GF-D8 (cell line): ENCODE data around the gene STIL.
"Not testable (repeated sequence)": the region's sequence is repeated elsewhere in the genome, so short reads cannot be mapped to it uniquely, and the experiment has no call there.

Experiments used
- DNase-seq: peaks from one replicate; lab custom pipeline; 2025; lab: John Stamatoyannopoulos, UW

Gene STIL

DNA sequence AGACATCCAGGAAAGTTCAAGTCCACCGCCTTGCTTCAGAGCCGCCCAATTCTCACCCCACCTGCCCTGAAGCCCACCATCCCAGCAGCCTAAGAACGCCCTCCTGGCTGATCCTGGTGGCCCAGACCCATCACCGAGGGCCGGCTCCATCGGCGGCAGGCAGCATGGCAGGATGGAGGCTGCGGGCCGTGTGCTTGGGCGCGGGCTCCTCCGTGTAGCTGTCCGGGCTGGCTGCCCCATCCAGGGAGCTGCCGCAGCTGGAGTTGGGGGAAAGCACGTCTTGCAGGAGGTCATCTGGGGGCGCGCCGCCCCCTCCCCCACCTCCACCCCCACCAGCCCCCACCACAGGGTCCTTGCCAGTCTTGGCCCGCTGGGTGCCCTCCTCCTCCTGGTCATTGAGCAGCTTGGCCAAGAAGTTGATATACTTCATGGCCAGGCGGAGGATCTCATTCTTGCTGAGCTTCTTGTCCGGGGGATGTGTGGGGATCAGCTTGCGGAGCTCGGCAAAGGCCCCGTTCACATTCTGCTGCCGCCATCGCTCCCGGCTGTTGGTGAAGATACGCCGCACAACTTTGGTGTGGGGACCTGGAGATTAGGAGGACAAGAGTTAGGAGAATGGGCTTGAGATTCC, 94.2 kb downstream of the STIL start:
- DNase-seq: no peak

GRCh38 chr1:47219001-47219400, 94.9 kb downstream of the STIL start:
- no peak for DNase-seq

GRCh38 chr1:47216278-47217059, 97.5 kb downstream of the STIL start:
- no peak for DNase-seq

DNA sequence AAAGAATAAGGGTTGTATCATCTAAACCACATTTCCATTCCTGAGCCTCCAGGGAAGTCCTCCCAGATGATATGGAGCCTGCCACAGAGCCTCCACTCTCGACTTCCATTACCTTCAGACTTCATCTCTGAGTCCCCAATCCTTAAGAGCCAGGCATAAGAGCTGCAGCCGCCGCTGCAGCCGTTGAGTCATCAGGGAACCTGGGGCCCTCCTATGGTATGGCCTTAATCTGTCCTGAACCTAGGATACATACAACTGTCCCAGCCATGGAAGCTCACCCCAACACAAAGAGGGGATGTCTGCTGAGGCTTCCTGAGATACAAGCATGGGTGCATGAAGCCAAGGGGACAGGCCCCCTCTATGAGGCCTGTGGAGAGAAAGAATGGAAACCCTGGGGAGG, 98.2 kb downstream of the STIL start:
- no peak for DNase-seq

- DNase-seq: no peak
Measured at GRCh38 chr1:47214549-47214948, 99.4 kb downstream of the STIL start.

DNA sequence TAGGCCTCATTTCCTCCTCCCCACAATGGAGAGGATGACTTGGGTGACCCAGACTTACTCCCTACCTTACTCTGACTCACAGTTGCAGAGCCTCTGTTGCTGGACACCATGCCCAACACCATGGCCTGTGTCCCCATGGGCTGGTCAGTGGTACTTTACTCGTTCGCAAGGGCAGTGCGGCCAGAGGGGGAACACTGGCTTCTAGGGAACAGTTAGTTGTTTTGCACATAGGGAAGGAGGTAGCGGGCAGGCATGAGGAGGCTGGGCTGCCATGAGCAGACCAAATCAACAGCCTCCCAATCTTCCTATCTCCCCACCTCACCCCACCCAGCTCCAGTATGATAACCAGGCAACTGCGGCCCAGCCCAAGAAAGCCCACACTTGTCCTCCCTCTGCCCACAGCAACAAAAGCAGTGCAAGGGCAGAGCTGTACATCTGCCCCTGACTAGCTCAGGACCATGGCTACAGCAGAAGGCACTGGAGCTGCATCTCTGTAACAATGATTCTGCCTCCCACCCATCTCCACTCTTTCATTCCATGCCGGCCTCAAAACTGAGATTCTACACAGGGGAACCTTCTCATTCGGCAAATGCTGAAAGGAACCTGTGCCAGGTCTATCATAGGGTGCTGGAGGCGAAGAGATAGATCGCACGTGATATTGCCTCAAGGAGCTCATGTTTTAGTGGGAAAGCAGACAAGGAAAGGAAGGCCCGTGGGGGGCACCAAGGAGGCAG, 100.5 kb downstream of the STIL start:
- DNase-seq: no peak

DNA sequence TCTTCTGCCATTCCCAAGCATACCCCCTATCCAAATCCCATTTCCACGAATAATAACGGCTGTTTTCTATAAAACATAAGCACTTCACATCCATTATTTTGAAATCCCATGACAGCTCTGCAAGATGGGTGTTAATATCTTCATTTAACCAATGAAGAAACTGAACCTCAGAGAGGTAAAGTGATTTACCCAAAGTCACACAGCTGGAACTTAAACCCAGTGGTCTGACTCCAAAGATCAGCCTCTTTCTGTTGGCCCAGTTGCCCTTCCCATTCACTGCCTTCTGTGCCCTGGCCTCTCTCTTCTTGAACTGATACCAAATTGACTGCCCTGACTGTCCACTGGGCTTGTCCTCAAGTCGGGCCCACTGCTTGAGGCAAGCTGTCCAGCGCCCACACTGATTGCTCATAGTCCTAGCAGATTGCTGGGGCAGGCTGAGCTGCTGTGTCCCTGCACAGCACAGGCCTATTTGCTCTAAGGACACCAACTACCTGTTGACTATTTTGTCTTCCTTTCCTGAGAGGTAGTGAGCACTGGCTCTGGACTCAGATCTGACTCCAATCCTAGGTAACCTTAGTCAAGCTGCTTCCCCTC, 101.2 kb downstream of the STIL start:
- no peak for DNase-seq

DNA sequence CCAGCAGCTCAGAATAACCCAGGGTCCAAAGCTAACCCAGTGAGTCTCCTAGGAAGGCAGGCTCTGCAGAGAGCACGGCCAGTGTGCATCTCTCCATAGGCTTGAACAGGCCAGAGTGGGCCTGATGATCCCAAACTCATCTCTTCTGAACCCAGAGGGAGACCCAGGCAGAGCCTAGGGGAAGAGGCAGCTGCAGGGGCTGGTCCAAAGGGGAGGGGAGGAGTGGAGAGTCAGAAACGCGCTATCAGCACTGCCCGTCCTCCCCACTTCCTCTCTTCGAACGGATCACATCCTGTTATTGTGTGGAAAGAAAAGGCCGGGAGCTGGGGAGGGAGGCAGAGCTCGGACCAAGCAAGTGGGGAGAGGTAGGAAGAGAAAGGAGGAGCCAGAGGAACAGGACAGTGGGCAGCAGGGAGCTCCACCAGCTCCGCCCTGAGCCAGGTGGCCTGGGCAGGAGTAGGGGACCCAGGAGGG, 102.1 kb downstream of the STIL start:
- DNase-seq: peak; percentile 26

DNA sequence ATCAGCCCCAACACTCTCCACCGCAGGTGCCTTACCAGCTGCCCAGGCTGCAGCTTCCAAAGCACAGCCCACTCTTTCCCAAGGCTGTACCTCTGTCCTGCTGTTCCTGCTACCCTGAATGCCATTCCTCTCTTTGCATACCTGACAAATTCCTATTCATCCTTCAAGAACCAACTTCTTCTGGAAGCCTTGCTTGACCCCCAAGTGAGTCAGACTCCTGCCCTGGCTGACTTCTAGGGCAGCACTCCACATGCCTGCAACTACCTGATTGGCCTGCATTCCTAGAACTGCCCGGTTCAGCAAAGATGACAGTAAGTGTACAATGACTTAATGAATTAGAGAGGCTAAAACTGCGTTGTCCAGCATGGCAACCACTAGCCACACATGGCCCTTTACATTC, 103.3 kb downstream of the STIL start:
- DNase-seq: no peak

DNA sequence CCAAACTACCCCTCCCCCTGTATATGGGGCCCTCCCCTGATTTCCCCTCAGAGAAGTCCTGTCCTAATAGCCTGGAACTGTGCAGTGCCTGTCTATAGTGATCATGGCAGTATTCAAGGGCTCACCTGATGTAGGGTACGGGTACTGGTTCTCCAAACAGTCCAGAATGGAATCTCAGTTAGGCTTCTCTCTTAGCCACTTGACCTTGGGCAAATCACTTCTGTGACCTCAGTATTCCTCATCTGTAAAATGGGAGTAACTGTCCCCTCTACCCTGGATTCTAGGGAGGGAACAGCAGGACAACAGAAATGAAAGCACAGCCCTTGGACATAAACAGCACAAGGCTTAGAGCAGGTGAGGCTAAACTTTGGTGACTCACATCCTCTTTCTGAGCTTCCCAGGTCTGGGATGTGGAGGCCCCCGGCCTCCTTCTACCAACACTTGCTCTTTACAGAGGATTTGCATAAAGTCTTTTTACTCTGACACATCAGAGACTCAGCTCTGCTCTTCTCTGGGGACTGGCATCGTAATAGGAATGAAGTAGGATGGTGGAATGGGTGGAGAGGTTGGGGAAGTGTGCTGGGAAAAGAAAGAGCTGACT, 104.1 kb downstream of the STIL start:
- DNase-seq: no peak

DNA sequence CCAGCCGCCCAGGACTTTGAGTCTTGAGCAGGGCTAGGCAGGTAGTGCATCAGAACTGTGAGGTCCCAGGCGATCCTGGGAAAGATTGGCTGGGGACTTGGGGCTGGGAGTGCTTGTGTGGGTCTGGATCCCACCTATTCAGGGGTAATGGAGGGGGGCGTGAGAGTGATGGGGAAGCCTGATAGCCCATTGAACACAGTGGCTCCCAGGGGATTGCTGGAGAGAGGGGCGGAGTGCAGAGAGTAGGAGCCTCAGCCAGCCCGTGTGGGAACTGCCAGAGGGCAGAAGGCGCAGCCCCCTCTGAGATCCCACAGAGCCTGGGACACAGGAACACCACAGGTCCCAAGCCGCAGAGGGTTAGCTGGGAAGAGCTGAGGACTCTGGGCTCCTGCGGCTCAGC, 104.9 kb downstream of the STIL start:
- DNase-seq: no peak

DNA sequence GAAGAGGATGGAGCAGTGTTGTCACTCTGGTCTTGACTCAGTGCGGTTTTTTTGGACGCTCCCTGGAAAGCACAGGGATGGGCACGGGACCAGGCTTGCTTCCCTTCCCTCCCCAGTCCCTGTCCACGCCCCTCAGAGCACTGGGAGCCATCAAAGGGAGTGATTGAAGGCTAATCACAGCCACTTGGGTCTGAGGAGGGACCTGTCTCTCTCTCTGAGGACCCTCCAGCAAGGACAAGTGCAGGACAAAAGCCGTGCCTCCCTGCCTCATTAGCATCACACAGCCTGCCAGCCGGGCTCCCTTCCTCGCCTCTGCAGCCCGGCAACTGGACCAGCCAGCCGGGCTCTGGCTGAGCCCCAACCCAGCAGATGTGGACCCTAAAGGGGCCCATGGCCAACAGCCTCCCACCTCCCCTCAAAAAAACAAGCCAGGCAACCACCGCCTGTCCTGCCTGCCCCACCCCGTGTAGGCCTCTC, 105.5 kb downstream of the STIL start:
- no peak for DNase-seq

DNA sequence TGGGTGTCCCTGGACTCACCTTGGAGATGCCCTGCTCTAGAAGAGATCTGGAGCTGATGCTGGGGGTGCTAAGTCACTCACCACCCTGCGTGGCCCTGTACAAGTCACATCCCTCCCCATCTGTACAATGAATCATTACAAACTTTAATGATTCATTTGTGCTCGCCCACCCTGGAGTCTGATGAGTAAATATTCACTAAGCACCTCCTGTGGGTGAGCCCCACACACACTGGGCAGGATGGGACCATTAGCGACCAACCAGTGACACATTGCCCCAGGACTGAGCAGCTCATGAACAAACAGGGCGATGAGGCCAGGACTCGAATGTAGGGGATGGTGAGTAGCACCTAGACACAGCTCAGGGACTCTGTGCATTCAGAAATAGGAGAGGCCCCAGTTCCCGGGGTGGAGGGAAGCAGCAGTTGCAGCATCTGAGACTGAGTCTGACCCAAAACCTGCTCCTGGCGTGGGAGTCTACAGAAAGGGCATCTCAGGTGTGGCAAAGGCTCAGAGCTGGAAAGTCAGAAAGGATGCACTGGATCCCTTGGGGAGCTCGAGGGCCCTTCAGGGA, 106.1 kb downstream of the STIL start:
- no peak for DNase-seq

DNA sequence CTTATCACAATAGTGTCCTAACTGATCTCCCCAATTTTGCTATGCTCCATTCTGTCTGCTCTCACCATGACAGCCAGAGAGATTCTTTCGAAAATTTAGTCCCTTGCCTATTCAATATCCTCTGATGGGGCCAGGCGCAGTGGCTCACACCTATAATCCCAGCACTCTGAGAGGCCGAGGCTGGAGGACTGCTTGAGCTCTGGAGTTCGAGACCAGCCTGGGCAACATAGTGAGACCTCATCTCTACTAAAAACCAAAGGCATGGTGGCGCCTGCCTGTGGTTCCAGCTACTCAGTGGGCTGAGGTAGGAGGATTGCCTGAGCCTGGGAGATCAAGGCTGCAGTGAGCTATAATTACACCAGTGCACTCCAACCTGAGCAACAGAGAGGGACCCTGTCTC, 108.0 kb downstream of the STIL start:
- no peak for DNase-seq

- DNase-seq: not testable (repeated sequence)
Measured at GRCh38 chr1:47203504-47203903, 110.4 kb downstream of the STIL start.

- DNase-seq: no peak
Measured at GRCh38 chr1:47201179-47201578, 112.8 kb downstream of the STIL start.
